ENCODE measurements around the gene ARPIN.

- TF ChIP-seq EP300 (IDR thresholded peaks at IDR 0.05; ENCODE audit: borderline replicate concordance) (no peak), TCF12 (IDR thresholded peaks at IDR 0.05; ENCODE audit: low read depth) (no peak), EGR1 (IDR thresholded peaks at IDR 0.05) (no peak), RAD21 (IDR thresholded peaks at IDR 0.05; ENCODE audit: low read depth) (no peak)
Measured at GRCh38 chr15:89860891-89861290, 51.9 kb downstream of the ARPIN start.
